HG03521 (cell line): Measurements from ENCODE around the gene C1orf56.
A peak's percentile ranks its signal among the peaks of the same experiment; 100 is the strongest.

Experiments used
- ATAC-seq: cut with Tn5 transposase; IDR thresholded peaks from one replicate; pipeline ENCODE4 v1.9.1; 2021; ENCODE audit warnings: mild to moderate bottlenecking, moderate library complexity; ENCODE audit not compliant: unreplicated experiment

Gene C1orf56

GRCh38 chr1:151047591-151047924, at the start of gene C1orf56:
Gene C1orf56, plus strand, starts transcription at chr1:151047751. Its CDS starts 97 bp downstream, at chr1:151047848.
- ATAC-seq: no peak

- no peak for ATAC-seq
Measured at GRCh38 chr1:150997949-150998348, 49.6 kb upstream of the C1orf56 start.

GRCh38 chr1:150999051-150999674, 48.4 kb upstream of the C1orf56 start:
- no peak for ATAC-seq

- ATAC-seq: no peak
Measured at GRCh38 chr1:150999926-151000325, 47.6 kb upstream of the C1orf56 start.

GRCh38 chr1:151000408-151000807, 47.1 kb upstream of the C1orf56 start:
- no peak for ATAC-seq

- ATAC-seq: no peak
Measured at GRCh38 chr1:151001602-151002001, 45.9 kb upstream of the C1orf56 start.

GRCh38 chr1:151002051-151002450, 45.5 kb upstream of the C1orf56 start:
- no peak for ATAC-seq

GRCh38 chr1:151002611-151003010, 44.9 kb upstream of the C1orf56 start:
- ATAC-seq: no peak

- ATAC-seq: no peak
Measured at GRCh38 chr1:151003180-151003579, 44.4 kb upstream of the C1orf56 start.

GRCh38 chr1:151005729-151006319, 41.7 kb upstream of the C1orf56 start:
- ATAC-seq: no peak

GRCh38 chr1:151006327-151007052, 41.1 kb upstream of the C1orf56 start, which contains the start of gene MINDY1:
Gene MINDY1, minus strand, starts transcription at chr1:151006902. Its CDS starts 4,285 bp downstream, at chr1:151002617.
- ATAC-seq: no peak

- ATAC-seq: no peak
Measured at GRCh38 chr1:151007853-151008243, 39.7 kb upstream of the C1orf56 start.

GRCh38 chr1:151008244-151009205, 39.0 kb upstream of the C1orf56 start, which contains the start of gene PRUNE1:
Gene PRUNE1, plus strand, starts transcription at chr1:151008449. Its CDS starts 184 bp downstream, at chr1:151008633.
- ATAC-seq: peak; percentile 87

- ATAC-seq: no peak
Measured at GRCh38 chr1:151009206-151009587, 38.4 kb upstream of the C1orf56 start.

GRCh38 chr1:151009674-151010345, 37.7 kb upstream of the C1orf56 start:
- no peak for ATAC-seq

GRCh38 chr1:151010346-151010726, 37.2 kb upstream of the C1orf56 start:
- ATAC-seq: no peak

- no peak for ATAC-seq
Measured at GRCh38 chr1:151011154-151011850, 36.2 kb upstream of the C1orf56 start.

- no peak for ATAC-seq
Measured at GRCh38 chr1:151012684-151013471, 34.7 kb upstream of the C1orf56 start.

GRCh38 chr1:151013518-151013917, 34.0 kb upstream of the C1orf56 start:
- ATAC-seq: no peak
